Measurements from ENCODE around the gene POFUT2. TPM values are rescaled to one million over a fixed set of nuclear protein-coding genes. Genes with fewer than 3 reads are reported as not detected.
A peak's percentile ranks its signal among the peaks of the same experiment; 100 is the strongest.

POFUT2 gene
- total and polyA plus RNA-seq, 3 donors from 2014 or later, result 49.9 to 63.3 (median 55.9) TPM

- intact Hi-C loops (cut with DNase I; ENCODE audit: low total_unique reads), result no loop called here
- Histone ChIP-seq H3K9me3 (no peaks in the 10 kb centered on the region), H3K4me1 (peaks cover 9% of the 10 kb centered on the region), H3K27me3 (no peaks in the 10 kb centered on the region), H3K36me3 (ENCODE audit: low read depth, missing control alignments) (no peaks in the 10 kb centered on the region), H3K4me3 (no peak overlapping the region), H3K27ac (no peak overlapping the region)
- DNase-seq, result no peak
- no peak for TF ChIP-seq CTCF (IDR thresholded peaks at IDR 0.05)
- TF ChIP-seq POLR2A (IDR thresholded peaks at IDR 0.05), result no peak
- WGBS, 2 donors, result 97 to 98% methylated on average over 3 of the region's 3 CpGs
Measured at GRCh38 chr21:45250272-45250671, 37.4 kb downstream of the POFUT2 start.

GRCh38 chr21:45249626-45250025 is 38.1 kb downstream of the POFUT2 start:
- no peak overlapping the region for H3K27ac ChIP-seq

GRCh38 chr21:45248893-45249381 is 38.8 kb downstream of the POFUT2 start:
- H3K27me3 ChIP-seq, result no peaks in the 10 kb centered on the region
- H3K27ac ChIP-seq, result no peak overlapping the region
- no peak overlapping the region for H3K4me3 ChIP-seq
- no peaks in the 10 kb centered on the region for H3K9me3 ChIP-seq
- WGBS, 2 donors, result 39 to 52% methylated on average over 12 to 14 of the region's 14 CpGs
- TF ChIP-seq CTCF (IDR thresholded peaks at IDR 0.05) (no peak), POLR2A (IDR thresholded peaks at IDR 0.05) (no peak)
- intact Hi-C loops (cut with DNase I; ENCODE audit: low total_unique reads), result no loop called here
- peaks cover 9% of the 10 kb centered on the region for H3K4me1 ChIP-seq
- H3K36me3 ChIP-seq (ENCODE audit: low read depth, missing control alignments), result no peaks in the 10 kb centered on the region
- peak; percentile 46 for DNase-seq

More at GRCh38 chr21:45249626-45250025, 38.1 kb downstream of the POFUT2 start:
- 93 to 94% methylated on average over 6 of the region's 6 CpGs for WGBS, 2 donors
- Histone ChIP-seq H3K4me3 (no peak overlapping the region), H3K27me3 (no peaks in the 10 kb centered on the region), H3K4me1 (peaks cover 9% of the 10 kb centered on the region), H3K9me3 (no peaks in the 10 kb centered on the region), H3K36me3 (ENCODE audit: low read depth, missing control alignments) (no peaks in the 10 kb centered on the region)
- no peak for TF ChIP-seq CTCF (IDR thresholded peaks at IDR 0.05)
- no peak for TF ChIP-seq POLR2A (IDR thresholded peaks at IDR 0.05)
- intact Hi-C loops (cut with DNase I; ENCODE audit: low total_unique reads), result no loop called here
- no peak for DNase-seq

- H3K9me3 ChIP-seq, result no peaks in the 10 kb centered on the region
- no peak for DNase-seq
- no peak overlapping the region for H3K27ac ChIP-seq
- no peak for TF ChIP-seq POLR2A (IDR thresholded peaks at IDR 0.05)
- no peak for TF ChIP-seq CTCF (IDR thresholded peaks at IDR 0.05)
- 54 to 58% methylated on average over 12 to 13 of the region's 13 CpGs for WGBS, 2 donors
- H3K36me3 ChIP-seq (ENCODE audit: low read depth, missing control alignments), result no peaks in the 10 kb centered on the region
- H3K4me1 ChIP-seq, result peaks cover 9% of the 10 kb centered on the region
- intact Hi-C loops (cut with DNase I; ENCODE audit: low total_unique reads), result no loop called here
- H3K27me3 ChIP-seq, result no peaks in the 10 kb centered on the region
- no peak overlapping the region for H3K4me3 ChIP-seq
Measured at GRCh38 chr21:45248301-45248892, 39.3 kb downstream of the POFUT2 start.
